Peyer's patch (tissue), 4 donors: ENCODE measurements around the gene SGPP1.

Experiments used
- POLR2A ChIP-seq, 2 donors: fragments of 450-650 bp; IDR thresholded peaks; one replicate each; pipeline ENCODE4 v1.5.1; 2017; ENCODE audit warnings: antibody characterized with exemption in 2 of 2, mild to moderate bottlenecking in 2 of 2, moderate library complexity in 2 of 2
- TF ChIP-seq, protein P1 (sequence below), 6 experiments: fragments of 450-650 bp in 4 of 6; fragments of 200-600 bp in 2 of 6; sonication (generic) in 1 of 6; IDR thresholded peaks; one replicate each; pipeline ENCODE4 v1.5.1; 2017 to 2019; ENCODE audit warnings: antibody characterized with exemption in 6 of 6, mild to moderate bottlenecking in 3 of 6, moderate library complexity in 1 of 6

DNA sequence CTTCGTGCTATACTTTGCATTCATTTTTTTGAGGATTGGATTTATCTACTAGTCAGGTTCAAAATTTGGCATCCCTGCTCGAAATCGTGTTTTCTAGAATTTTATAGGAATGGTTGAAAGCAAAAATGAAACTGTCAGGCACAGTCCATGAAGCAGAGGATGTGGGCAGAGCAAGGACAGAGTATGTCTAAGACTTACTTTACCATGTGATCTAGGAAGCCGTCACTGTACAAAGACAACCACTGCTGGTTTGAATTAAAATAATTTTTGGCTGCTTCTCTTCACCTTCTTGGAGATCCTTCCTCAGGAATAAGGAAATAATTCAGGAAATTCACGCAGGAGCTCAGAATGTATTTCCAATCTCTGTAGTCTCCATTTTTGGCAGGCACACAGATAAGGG is 31.6 kb upstream of the SGPP1 start:
- TF ChIP-seq, protein P1, sequence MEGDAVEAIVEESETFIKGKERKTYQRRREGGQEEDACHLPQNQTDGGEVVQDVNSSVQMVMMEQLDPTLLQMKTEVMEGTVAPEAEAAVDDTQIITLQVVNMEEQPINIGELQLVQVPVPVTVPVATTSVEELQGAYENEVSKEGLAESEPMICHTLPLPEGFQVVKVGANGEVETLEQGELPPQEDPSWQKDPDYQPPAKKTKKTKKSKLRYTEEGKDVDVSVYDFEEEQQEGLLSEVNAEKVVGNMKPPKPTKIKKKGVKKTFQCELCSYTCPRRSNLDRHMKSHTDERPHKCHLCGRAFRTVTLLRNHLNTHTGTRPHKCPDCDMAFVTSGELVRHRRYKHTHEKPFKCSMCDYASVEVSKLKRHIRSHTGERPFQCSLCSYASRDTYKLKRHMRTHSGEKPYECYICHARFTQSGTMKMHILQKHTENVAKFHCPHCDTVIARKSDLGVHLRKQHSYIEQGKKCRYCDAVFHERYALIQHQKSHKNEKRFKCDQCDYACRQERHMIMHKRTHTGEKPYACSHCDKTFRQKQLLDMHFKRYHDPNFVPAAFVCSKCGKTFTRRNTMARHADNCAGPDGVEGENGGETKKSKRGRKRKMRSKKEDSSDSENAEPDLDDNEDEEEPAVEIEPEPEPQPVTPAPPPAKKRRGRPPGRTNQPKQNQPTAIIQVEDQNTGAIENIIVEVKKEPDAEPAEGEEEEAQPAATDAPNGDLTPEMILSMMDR (IDR thresholded peaks at IDR 0.05) = no peak
- no peak for TF ChIP-seq POLR2A (IDR thresholded peaks at IDR 0.05)
